Loucy (cell line): ENCODE results near the gene CAMSAP3.

Experiments
- H2AFZ ChIP-seq: fragments of 200-600 bp; sonication (generic); 2 replicates; pipeline ENCODE4 v1.6.0; 2016; ENCODE audit warnings: antibody characterized with exemption, mild to moderate bottlenecking, low read length, moderate library complexity
- H3F3A ChIP-seq: fragments of 200-600 bp; 2 replicates; pipeline ENCODE4 v1.6.0; 2016; ENCODE audit warnings: antibody characterized with exemption, low read depth, mild to moderate bottlenecking
- H3K27me3 ChIP-seq: fragments of 200-600 bp; sonication (generic); 2 replicates; pipeline ENCODE4 v1.6.1; 2014; ENCODE audit warnings: low read length, mild to moderate bottlenecking; ENCODE audit not compliant: insufficient read depth, poor library complexity, severe bottlenecking
- H3K36me3 ChIP-seq: fragments of 200-600 bp; sonication (generic); 2 replicates; pipeline ENCODE4 v1.6.1; 2016; ENCODE audit warnings: low read length; ENCODE audit not compliant: insufficient read depth
- H3K4me1 ChIP-seq: fragments of 200-600 bp; sonication (generic); 2 replicates; pipeline ENCODE4 v1.5.1; 2014; ENCODE audit warnings: low read length, mild to moderate bottlenecking; ENCODE audit not compliant: insufficient read depth, poor library complexity, severe bottlenecking
- H3K4me2 ChIP-seq: fragments of 200-600 bp; sonication (generic); 2 replicates; pipeline ENCODE4 v1.6.0; 2014; ENCODE audit warnings: antibody characterized with exemption, low read length, low read depth, mild to moderate bottlenecking; ENCODE audit not compliant: poor library complexity, severe bottlenecking
- H3K4me3 ChIP-seq: fragments of 200-600 bp; sonication (generic); 2 replicates; pipeline ENCODE4 v1.5.1; 2014; ENCODE audit warnings: low read length, mild to moderate bottlenecking, mixed read lengths; ENCODE audit not compliant: poor library complexity, severe bottlenecking
- H3K79me2 ChIP-seq: fragments of 200-600 bp; sonication (generic); 2 replicates; pipeline ENCODE4 v1.6.1; 2014; ENCODE audit warnings: low read length; ENCODE audit not compliant: insufficient read depth
- H3K9ac ChIP-seq: fragments of 200-600 bp; sonication (generic); 2 replicates; pipeline ENCODE4 v1.6.0; 2014; ENCODE audit warnings: mild to moderate bottlenecking, low read depth, low read length, moderate library complexity; ENCODE audit not compliant: poor library complexity, severe bottlenecking
- H3K9me2 ChIP-seq: fragments of 200-600 bp; sonication (generic); replicated peaks from 2 replicates; pipeline ENCODE4 v1.6.1; 2016; ENCODE audit warnings: low read depth, low read length, mixed read lengths
- H3K9me3 ChIP-seq: fragments of 200-600 bp; sonication (generic); 2 replicates; pipeline ENCODE4 v1.6.1; 2014; ENCODE audit warnings: mild to moderate bottlenecking, antibody characterized with exemption, low read length, low read depth; ENCODE audit not compliant: insufficient read depth
- H4K20me1 ChIP-seq: fragments of 200-600 bp; sonication (generic); 2 replicates; pipeline ENCODE4 v1.6.0; 2014; ENCODE audit warnings: antibody characterized with exemption, low read length, mild to moderate bottlenecking; ENCODE audit not compliant: insufficient read depth, poor library complexity, severe bottlenecking
- CTCF ChIP-seq: fragments of 200-600 bp; sonication (generic); conservative IDR thresholded peaks from 2 replicates; pipeline ENCODE4 v1.5.1; 2014; ENCODE audit warnings: mild to moderate bottlenecking, antibody characterized with exemption, low read length
- EZH2phosphoT487 ChIP-seq: fragments of 200-600 bp; IDR thresholded peaks from 2 replicates; pipeline ENCODE4 v1.6.1; 2018; ENCODE audit warnings: antibody characterized with exemption, mild to moderate bottlenecking, moderate library complexity, borderline replicate concordance

Gene CAMSAP3

DNA sequence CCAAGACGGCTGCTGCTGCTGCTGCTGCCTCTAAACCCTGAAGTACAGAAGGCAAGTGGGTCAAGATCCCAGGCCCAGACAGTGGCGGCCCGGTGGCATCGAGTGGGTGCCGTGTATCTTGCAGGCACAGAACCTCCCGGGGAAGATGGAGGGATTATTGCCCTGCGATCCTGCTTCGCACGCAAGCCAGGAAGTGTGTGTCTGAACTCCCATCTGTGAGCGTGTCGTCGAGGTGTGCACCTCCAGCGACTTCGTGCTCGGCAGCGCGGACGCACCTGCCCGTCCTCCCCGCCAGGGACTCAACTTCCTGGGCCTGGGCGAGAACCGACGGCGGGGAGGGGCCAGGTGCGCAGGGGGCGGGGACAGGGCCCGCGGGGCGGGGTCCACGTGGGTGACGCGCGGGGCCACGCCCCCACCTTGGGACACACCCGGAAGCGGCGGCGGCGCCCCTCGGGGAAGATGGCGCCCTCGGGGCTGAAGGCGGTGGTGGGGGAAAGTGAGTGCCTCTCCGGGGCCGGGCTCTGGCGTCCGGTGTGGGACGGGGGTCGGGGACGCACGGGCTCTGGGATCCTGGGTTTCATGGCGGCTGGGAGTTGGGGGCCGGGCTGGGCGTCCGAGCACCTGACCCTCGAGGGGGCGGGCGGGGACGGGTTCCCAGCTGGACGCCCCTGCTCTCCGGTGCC, 41.2 kb downstream of the CAMSAP3 start, which contains the start of gene STXBP2:
Gene STXBP2, plus strand, starts transcription at position 420 of the 683 bp plus-strand sequence. Its CDS starts 40 bp downstream, at position 460.
- no peaks in the 10 kb centered on the region for H3K9me2 ChIP-seq
- TF ChIP-seq EZH2phosphoT487 (no peak), CTCF (no peak)
- H3F3A ChIP-seq, result no peaks in the 10 kb centered on the region
- no peaks in the 10 kb centered on the region for H3K4me1 ChIP-seq
- H2AFZ ChIP-seq, result no peak within 1 kb of the TSS
- peaks cover 5% of the 10 kb centered on the region; the same call in 1 of the 2 replicates for H3K79me2 ChIP-seq
- H3K36me3 ChIP-seq, result no peaks in the 10 kb centered on the region
- no peak within 1 kb of the TSS for H3K4me3 ChIP-seq
- H3K4me2 ChIP-seq, result no peak within 1 kb of the TSS
- H3K27me3 ChIP-seq, result no peaks in the 10 kb centered on the region
- H4K20me1 ChIP-seq, result no peaks in the 10 kb centered on the region
- H3K9me3 ChIP-seq, result no peaks in the 10 kb centered on the region
- no peak within 1 kb of the TSS for H3K9ac ChIP-seq

GRCh38 chr19:7637374-7638256, 42.0 kb downstream of the CAMSAP3 start:
- no peaks in the 10 kb centered on the region for H3K9me2 ChIP-seq
- H3K9me3 ChIP-seq, result no peaks in the 10 kb centered on the region
- no peak overlapping the region for H3K4me3 ChIP-seq
- H3F3A ChIP-seq, result no peaks in the 10 kb centered on the region
- H3K4me2 ChIP-seq, result no peak overlapping the region
- no peaks in the 10 kb centered on the region for H3K27me3 ChIP-seq
- TF ChIP-seq CTCF, result no peak
- TF ChIP-seq EZH2phosphoT487, result no peak
- no peaks in the 10 kb centered on the region for H4K20me1 ChIP-seq
- H3K4me1 ChIP-seq, result no peaks in the 10 kb centered on the region
- no peak overlapping the region for H3K9ac ChIP-seq
- no peaks in the 10 kb centered on the region for H3K36me3 ChIP-seq
- H3K79me2 ChIP-seq, result no peaks in the 10 kb centered on the region
- H2AFZ ChIP-seq, result no peak overlapping the region

GRCh38 chr19:7638802-7639465, 43.3 kb downstream of the CAMSAP3 start:
- Histone ChIP-seq H3K27me3 (no peaks in the 10 kb centered on the region), H3K36me3 (no peaks in the 10 kb centered on the region), H3K4me1 (no peaks in the 10 kb centered on the region), H2AFZ (no peak overlapping the region), H3K9ac (no peak overlapping the region), H3K79me2 (no peaks in the 10 kb centered on the region), H3K4me2 (no peak overlapping the region), H3K9me2 (no peaks in the 10 kb centered on the region), H4K20me1 (no peaks in the 10 kb centered on the region), H3K9me3 (no peaks in the 10 kb centered on the region), H3K4me3 (no peak overlapping the region), H3F3A (no peaks in the 10 kb centered on the region)
- TF ChIP-seq CTCF, result no peak
- TF ChIP-seq EZH2phosphoT487, result no peak
